ENCODE results near the gene KCNJ16. TPM values are rescaled to one million over a fixed set of nuclear protein-coding genes. Genes with fewer than 3 reads are reported as not detected.
A peak's percentile ranks its signal among the peaks of the same experiment; 100 is the strongest.

Gene KCNJ16
- total RNA-seq, 2 experiments from 2014 or later, result not detected

DNA sequence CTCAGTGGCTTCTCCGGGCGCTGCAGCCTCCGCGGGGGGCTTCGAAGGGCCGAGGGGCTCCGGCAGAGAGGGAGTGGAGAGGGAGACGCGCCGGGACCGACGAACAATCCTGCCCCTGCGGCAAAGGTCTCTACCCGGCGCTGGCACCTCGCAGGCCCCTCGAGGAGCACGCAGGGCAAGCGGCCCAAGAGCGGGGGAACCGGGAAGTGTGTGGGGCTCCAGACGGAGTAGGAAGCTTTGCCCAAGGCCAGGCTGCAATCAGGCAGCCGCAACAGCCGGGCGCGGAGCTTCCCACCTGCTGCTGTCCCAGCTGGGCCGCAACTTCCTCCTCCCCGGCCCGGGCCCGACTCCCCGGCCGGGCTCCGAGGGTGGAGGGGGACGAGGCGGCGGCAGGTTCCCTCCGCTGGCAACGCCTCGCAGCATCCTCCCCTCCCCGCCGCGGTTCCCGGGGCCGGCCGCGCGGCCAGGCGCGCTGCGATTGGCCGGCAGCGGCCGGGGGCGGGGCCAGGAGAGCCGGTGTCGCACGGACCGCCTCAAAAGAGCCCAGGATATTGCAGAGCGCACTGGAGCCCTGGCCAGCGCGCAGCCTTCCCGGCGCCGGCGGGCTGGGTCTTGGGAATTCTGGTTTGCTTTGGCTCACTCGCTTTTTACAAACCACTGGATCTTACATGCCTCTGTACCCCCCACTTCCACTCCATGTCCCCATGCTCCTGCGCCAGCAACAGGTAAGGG is 94.1 kb downstream of the KCNJ16 start, which contains the start of gene KCNJ2:
Gene KCNJ2, plus strand, starts transcription at position 556 of the 732 bp plus-strand sequence. CDS start 5,508 bp downstream, outside the sequence.
- Mint-ChIP-seq H3K27ac (no peak within 1 kb of the TSS), H3K36me3 (ENCODE audit: low read depth) (no peaks in the 10 kb centered on the region), H3K9me3 (no peaks in the 10 kb centered on the region), H3K4me1 (ENCODE audit: low read depth) (peaks cover 15% of the 10 kb centered on the region), H3K27me3 (ENCODE audit: low read depth) (peaks cover 62% of the 10 kb centered on the region), H3K4me3 (peak within 1 kb of the TSS; percentile 70)
- intact Hi-C loops (cut with micrococcal nuclease), result loop anchor here (1.0 to 5.0 kb wide), 2 partner anchors 383 to 562 kb away; no protein-coding TSS in a partner anchor
- DNase-seq, result peak; percentile 56
- CTCF ChIA-PET, result no interaction called here

DNA sequence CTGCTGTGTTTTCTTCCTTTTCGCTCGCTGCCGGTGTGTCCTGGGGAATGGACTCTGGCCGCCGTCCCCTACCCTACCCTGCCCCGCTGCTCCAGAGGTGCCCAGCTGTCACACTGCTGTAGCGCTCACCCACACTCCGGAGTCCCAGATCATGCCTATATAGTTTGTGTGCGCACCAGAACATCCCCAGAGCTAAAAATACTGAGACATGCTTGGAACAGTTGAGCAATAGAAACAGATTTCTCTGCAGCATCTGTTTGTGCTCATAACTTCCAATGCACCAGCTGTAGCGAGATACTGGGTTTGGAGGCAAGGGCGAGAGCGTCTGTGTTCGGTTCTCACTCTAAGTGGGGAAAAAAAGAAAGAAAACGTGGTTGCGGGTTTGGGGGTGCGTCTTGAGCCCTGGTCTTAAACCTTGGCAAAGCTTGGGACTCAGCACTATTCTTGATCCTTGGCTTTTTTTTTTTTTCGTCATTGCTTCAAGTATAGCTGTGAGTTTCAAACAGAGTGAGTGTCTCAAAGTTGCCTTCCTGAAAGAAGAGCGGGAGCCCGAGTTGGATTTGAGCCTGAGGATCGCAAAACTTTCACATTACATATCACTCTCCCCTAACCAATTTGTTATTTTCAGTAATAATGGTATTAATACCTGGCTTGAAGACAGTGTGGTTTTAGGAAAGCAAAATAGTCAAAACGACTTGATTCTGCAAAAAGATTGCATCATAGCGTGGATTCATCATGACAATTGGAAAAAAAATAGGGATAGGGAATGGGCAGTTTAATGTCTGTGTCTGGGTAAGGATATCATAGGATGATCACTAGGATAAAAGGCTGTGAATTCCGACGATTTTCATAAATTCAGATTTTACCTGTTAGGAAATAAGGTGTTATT is 94.9 kb downstream of the KCNJ16 start:
- H3K4me3 Mint-ChIP-seq, result peak overlapping the region; percentile 67
- no peak for DNase-seq
- H3K27ac Mint-ChIP-seq, result no peak overlapping the region
- H3K9me3 Mint-ChIP-seq, result no peaks in the 10 kb centered on the region
- CTCF ChIA-PET, result no interaction called here
- H3K27me3 Mint-ChIP-seq (ENCODE audit: low read depth), result peaks cover 63% of the 10 kb centered on the region
- peaks cover 15% of the 10 kb centered on the region for H3K4me1 Mint-ChIP-seq (ENCODE audit: low read depth)
- no peaks in the 10 kb centered on the region for H3K36me3 Mint-ChIP-seq (ENCODE audit: low read depth)
- intact Hi-C loops (cut with micrococcal nuclease), result loop anchor here (5.0 kb wide), 1 partner anchor 382 kb away; no protein-coding TSS in a partner anchor

DNA sequence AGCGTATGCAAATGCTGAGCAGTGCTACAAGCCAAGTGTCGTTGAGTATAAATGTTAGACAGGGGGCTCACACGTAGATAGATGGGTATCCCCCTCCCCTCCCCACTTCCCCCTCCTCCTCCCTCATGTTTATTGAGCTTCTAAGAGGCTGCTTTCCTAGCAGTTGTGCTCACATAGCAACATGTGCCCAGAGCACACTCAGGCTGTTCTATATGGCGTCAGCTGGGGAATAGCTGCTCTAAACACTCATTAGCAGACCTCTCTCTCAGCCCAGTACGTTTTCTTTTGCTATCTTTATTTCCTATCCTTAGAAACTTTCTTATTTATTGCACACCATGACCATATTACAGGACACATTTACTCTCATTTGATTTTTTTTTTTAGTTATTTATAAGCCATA is 96.1 kb downstream of the KCNJ16 start:
- Mint-ChIP-seq H3K9me3 (no peaks in the 10 kb centered on the region), H3K27ac (no peak overlapping the region), H3K27me3 (ENCODE audit: low read depth) (peaks cover 63% of the 10 kb centered on the region), H3K4me1 (ENCODE audit: low read depth) (peaks cover 15% of the 10 kb centered on the region), H3K4me3 (no peak overlapping the region), H3K36me3 (ENCODE audit: low read depth) (no peaks in the 10 kb centered on the region)
- intact Hi-C loops (cut with micrococcal nuclease), result no loop called here
- no peak for DNase-seq
- CTCF ChIA-PET, result no interaction called here

DNA sequence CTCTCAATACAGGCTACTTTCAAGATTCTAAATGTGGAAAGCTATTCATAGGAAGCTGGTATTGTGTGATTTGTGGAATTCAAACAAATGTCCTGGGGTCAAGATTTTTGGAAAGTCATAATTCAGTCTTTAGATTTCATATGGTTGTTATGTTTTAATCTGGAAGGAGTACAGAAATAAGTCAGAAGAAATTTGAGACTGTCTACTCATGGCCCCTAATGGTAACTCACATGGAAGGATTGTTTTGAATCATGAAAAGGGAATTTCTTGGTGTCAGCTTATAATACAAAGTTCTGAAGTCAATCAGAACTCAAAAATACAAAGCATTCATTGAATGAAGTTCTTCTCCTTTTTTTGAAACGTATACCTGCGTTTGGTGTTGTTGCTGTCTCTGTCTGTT is 97.4 kb downstream of the KCNJ16 start:
- H3K27me3 Mint-ChIP-seq (ENCODE audit: low read depth), result peaks cover 53% of the 10 kb centered on the region
- H3K4me1 Mint-ChIP-seq (ENCODE audit: low read depth), result peaks cover 15% of the 10 kb centered on the region
- DNase-seq, result no peak
- H3K9me3 Mint-ChIP-seq, result no peaks in the 10 kb centered on the region
- CTCF ChIA-PET, result no interaction called here
- no peaks in the 10 kb centered on the region for H3K36me3 Mint-ChIP-seq (ENCODE audit: low read depth)
- intact Hi-C loops (cut with micrococcal nuclease), result no loop called here
- no peak overlapping the region for H3K4me3 Mint-ChIP-seq
- H3K27ac Mint-ChIP-seq, result no peak overlapping the region

DNA sequence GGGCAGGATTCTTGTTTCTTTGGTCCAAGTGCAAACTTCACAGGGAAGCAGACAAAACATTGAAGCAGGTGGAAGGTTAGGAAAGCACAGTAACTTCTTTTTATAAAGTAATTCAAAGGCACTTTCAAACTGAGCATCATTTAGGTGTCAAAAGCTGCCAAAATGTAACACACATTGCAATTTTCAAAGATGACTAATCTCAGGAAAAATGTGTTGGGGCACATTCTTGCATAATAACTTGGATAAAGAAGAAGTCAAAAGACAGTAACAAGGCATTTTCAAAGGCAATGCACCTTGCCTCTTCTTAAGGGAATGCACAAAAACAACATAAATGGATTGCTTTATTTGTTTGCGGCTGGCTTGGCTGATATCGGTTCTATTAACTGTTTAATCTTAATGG is 97.9 kb downstream of the KCNJ16 start:
- H3K36me3 Mint-ChIP-seq (ENCODE audit: low read depth), result no peaks in the 10 kb centered on the region
- no peak for DNase-seq
- H3K4me1 Mint-ChIP-seq (ENCODE audit: low read depth), result peaks cover 15% of the 10 kb centered on the region
- intact Hi-C loops (cut with micrococcal nuclease), result no loop called here
- H3K27me3 Mint-ChIP-seq (ENCODE audit: low read depth), result peaks cover 48% of the 10 kb centered on the region
- no peaks in the 10 kb centered on the region for H3K9me3 Mint-ChIP-seq
- H3K4me3 Mint-ChIP-seq, result no peak overlapping the region
- CTCF ChIA-PET, result no interaction called here
- no peak overlapping the region for H3K27ac Mint-ChIP-seq

DNA sequence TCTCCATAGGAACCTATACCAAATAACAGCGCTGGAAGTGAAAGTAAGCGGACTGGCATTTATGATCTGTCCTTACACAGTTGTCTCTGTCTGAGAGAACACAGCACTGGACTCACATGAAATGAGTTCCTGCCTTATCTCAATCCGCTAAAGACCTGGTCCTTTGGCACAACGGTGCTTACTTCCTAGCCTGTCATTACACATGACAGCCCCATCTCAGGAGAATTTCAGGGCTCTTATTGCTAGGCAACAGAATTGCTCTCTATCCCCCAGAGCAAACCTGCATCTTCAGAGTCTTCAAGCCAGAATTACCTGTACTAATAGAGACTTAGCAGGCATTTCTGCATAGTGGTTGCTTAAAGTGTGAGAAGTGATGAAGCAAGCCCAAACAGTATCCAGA is 98.7 kb downstream of the KCNJ16 start:
- Mint-ChIP-seq H3K4me3 (no peak overlapping the region), H3K27ac (no peak overlapping the region), H3K36me3 (ENCODE audit: low read depth) (no peaks in the 10 kb centered on the region), H3K4me1 (ENCODE audit: low read depth) (peaks cover 9% of the 10 kb centered on the region), H3K27me3 (ENCODE audit: low read depth) (peaks cover 43% of the 10 kb centered on the region), H3K9me3 (no peaks in the 10 kb centered on the region)
- intact Hi-C loops (cut with micrococcal nuclease), result no loop called here
- CTCF ChIA-PET, result no interaction called here
- no peak for DNase-seq

DNA sequence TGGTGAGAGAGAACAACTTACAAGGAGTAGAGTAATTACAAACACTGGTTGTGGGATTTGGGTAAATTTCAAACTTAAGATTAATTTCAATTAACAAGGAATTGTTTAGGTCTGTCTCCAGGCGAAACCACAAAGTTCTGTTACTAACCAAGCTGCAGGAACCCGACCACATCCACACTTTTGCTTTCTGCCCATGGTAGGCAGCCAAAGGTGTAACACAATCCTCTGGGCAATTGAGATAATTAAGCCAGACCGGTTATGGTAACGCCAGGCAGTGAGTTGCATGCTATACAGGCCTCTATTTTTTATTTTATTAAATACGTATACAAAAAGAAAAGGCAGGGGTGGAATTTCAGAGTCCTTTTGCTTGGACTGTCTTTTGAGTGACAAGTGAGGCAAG is 106.4 kb downstream of the KCNJ16 start:
- H3K36me3 Mint-ChIP-seq (ENCODE audit: low read depth), result no peaks in the 10 kb centered on the region
- H3K4me3 Mint-ChIP-seq, result no peak overlapping the region
- peaks cover 4% of the 10 kb centered on the region for H3K27me3 Mint-ChIP-seq (ENCODE audit: low read depth)
- H3K4me1 Mint-ChIP-seq (ENCODE audit: low read depth), result no peaks in the 10 kb centered on the region
- CTCF ChIA-PET, result no interaction called here
- no peak for DNase-seq
- no peaks in the 10 kb centered on the region for H3K9me3 Mint-ChIP-seq
- intact Hi-C loops (cut with micrococcal nuclease), result no loop called here
- H3K27ac Mint-ChIP-seq, result no peak overlapping the region

DNA sequence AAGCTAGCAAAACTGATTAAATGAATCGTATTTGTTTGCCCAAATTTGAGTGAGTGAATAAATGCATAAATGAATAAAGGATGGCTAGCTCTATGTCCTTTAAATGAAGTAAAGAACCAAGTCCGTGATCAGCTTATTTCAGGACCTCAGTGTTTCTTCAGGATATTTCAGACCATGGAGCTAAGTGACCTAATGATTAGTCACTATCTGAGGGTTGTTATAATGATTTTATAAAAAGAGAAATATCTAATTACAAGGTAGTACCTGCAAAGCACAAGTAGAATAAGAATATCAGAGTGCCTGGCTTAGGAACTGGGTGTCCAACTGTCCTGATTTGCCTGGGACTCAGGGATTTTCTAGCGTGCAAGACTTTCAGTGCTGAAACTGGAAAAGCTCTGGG is 106.8 kb downstream of the KCNJ16 start:
- no peak overlapping the region for H3K27ac Mint-ChIP-seq
- intact Hi-C loops (cut with micrococcal nuclease), result no loop called here
- H3K9me3 Mint-ChIP-seq, result no peaks in the 10 kb centered on the region
- H3K4me1 Mint-ChIP-seq (ENCODE audit: low read depth), result no peaks in the 10 kb centered on the region
- no peak overlapping the region for H3K4me3 Mint-ChIP-seq
- no peaks in the 10 kb centered on the region for H3K36me3 Mint-ChIP-seq (ENCODE audit: low read depth)
- CTCF ChIA-PET, result interaction anchor here (0.5 kb wide), 1 partner anchor 1323 kb away, joined by 3 read pairs; no protein-coding TSS in a partner anchor
- peaks cover 4% of the 10 kb centered on the region for H3K27me3 Mint-ChIP-seq (ENCODE audit: low read depth)
- DNase-seq, result no peak

DNA sequence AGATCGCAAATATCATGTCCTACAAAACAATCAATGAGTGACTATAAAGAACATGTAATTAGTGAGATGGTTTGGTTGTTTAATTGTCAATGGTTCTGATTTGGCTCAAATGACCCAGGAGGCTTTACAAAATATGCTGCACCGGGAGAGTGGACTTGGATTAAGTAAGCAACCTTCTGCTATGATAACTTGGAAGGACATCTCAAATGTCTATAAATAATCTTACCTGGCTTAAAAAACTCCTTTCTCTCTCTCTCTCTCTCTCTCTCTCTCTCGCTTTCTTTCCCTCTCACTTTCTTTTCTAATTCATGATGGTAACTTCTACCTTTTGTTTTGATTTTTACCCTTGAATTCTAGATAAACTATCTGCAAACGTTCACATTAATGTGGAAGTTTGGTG is 108.5 kb downstream of the KCNJ16 start:
- Mint-ChIP-seq H3K27me3 (ENCODE audit: low read depth) (peaks cover 2% of the 10 kb centered on the region), H3K4me1 (ENCODE audit: low read depth) (no peaks in the 10 kb centered on the region), H3K4me3 (no peak overlapping the region), H3K36me3 (ENCODE audit: low read depth) (no peaks in the 10 kb centered on the region), H3K9me3 (no peaks in the 10 kb centered on the region), H3K27ac (no peak overlapping the region)
- DNase-seq, result no peak
- CTCF ChIA-PET, result no interaction called here
- intact Hi-C loops (cut with micrococcal nuclease), result no loop called here

DNA sequence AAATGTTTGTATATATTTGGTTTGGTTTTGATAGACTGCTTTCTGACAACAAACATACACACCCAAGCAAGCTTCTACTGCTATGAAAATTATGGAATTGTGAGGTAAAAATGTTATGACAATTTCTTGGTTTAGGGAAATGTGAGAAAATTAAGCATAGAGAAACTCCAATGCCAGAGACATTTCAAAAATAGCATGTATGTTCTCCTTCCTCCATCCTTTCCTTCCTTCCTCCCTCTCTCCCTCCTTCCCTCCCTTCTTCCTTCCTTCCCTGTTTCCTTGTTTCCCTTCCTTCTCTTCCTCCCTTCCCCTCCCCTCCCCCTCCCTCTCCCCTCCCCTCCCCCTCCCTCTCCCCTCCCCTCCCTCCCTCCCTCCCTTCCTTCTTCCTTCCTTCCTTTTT is 109.2 kb downstream of the KCNJ16 start:
- CTCF ChIA-PET, result no interaction called here

DNA sequence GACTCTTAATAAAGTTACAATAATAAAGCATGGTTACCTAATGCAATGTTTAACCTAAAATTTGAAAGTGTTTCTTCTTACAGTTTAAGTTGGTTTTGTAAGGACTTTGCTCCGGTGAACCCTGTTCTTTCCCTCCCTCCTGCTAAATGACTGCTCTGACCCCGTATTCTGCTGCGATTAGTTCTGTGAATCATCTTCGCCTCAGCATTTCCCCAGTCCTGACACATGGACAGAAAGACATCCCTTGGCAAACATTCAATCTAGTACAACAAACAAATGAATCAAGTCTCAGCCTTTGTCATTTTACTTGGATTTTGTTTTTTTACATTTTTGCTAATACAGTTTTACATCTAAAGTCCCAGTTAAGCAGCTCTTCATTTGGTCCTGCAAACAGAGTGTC is 109.7 kb downstream of the KCNJ16 start:
- CTCF ChIA-PET, result no interaction called here
- H3K4me3 Mint-ChIP-seq, result no peak overlapping the region
- no peak for DNase-seq
- H3K4me1 Mint-ChIP-seq (ENCODE audit: low read depth), result no peaks in the 10 kb centered on the region
- H3K27me3 Mint-ChIP-seq (ENCODE audit: low read depth), result peaks cover 2% of the 10 kb centered on the region
- H3K27ac Mint-ChIP-seq, result no peak overlapping the region
- intact Hi-C loops (cut with micrococcal nuclease), result no loop called here
- no peaks in the 10 kb centered on the region for H3K9me3 Mint-ChIP-seq
- no peaks in the 10 kb centered on the region for H3K36me3 Mint-ChIP-seq (ENCODE audit: low read depth)

More for the DNA sequence above, 109.2 kb downstream of the KCNJ16 start:
- Mint-ChIP-seq H3K9me3 (no peaks in the 10 kb centered on the region), H3K27ac (no peak overlapping the region), H3K4me1 (ENCODE audit: low read depth) (no peaks in the 10 kb centered on the region), H3K4me3 (no peak overlapping the region), H3K36me3 (ENCODE audit: low read depth) (no peaks in the 10 kb centered on the region), H3K27me3 (ENCODE audit: low read depth) (peaks cover 2% of the 10 kb centered on the region)
- intact Hi-C loops (cut with micrococcal nuclease), result no loop called here
- no peak for DNase-seq
